Measurements from ENCODE around the gene MEMO1. TPM values are rescaled to one million over a fixed set of nuclear protein-coding genes. Genes with fewer than 3 reads are reported as not detected.

The MEMO1 gene
- total and polyA plus RNA-seq, 9 of the 15 experiments (the other 6 are each of a cell fraction or from before 2014, with no cell fraction given): 22.1 to 87.7 (median 61.2) TPM

GRCh38 chr2:31999438-31999837, 11.4 kb downstream of the MEMO1 start (continued):
- TF ChIP-seq, protein P1, sequence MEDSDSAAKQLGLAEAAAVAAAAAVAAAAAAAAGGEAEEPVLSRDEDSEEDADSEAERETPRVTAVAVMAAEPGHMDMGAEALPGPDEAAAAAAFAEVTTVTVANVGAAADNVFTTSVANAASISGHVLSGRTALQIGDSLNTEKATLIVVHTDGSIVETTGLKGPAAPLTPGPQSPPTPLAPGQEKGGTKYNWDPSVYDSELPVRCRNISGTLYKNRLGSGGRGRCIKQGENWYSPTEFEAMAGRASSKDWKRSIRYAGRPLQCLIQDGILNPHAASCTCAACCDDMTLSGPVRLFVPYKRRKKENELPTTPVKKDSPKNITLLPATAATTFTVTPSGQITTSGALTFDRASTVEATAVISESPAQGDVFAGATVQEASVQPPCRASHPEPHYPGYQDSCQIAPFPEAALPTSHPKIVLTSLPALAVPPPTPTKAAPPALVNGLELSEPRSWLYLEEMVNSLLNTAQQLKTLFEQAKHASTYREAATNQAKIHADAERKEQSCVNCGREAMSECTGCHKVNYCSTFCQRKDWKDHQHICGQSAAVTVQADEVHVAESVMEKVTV (CRISPR knock-in tag; IDR thresholded peaks at IDR 0.05): no peak
- no peak for TF ChIP-seq SREBF1 (IDR thresholded peaks at IDR 0.05; ENCODE audit: borderline replicate concordance, low read depth, low read length)
- TF ChIP-seq CUX1 (CRISPR knock-in tag; IDR thresholded peaks at IDR 0.05): no peak
